ENCODE data around the gene ATF2.

ATF2 gene

DNA sequence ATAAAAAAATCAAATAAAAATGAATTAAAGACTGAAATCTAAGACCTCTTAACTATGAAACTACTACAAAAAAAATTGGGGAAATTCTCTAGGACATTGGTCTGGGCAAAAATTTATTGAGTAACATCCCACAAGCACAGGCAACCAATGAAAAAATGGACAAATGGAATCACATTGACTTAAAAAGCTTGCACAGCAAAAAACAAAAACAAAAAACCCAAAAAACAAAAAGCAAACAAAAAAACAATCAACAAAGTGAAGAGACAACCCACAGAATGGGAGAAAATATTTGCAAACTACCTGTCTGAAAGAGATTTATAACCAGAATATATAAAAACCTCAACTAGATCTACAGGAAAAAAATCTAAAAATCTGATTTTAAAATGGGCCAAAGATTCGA, 99.5 kb downstream of the ATF2 start:
- H3K27me3 ChIP-seq: no peaks in the 10 kb centered on the region
- no peak overlapping the region for H3K27ac ChIP-seq
- H3K4me1 ChIP-seq (ENCODE audit: control insufficient read depth in 1 of 2, insufficient read depth in 1 of 2, low read depth in 1 of 2, low read length in 1 of 2): no peaks in the 10 kb centered on the region
- no peaks in the 10 kb centered on the region for H3K9me3 ChIP-seq
- TF ChIP-seq, protein P1, sequence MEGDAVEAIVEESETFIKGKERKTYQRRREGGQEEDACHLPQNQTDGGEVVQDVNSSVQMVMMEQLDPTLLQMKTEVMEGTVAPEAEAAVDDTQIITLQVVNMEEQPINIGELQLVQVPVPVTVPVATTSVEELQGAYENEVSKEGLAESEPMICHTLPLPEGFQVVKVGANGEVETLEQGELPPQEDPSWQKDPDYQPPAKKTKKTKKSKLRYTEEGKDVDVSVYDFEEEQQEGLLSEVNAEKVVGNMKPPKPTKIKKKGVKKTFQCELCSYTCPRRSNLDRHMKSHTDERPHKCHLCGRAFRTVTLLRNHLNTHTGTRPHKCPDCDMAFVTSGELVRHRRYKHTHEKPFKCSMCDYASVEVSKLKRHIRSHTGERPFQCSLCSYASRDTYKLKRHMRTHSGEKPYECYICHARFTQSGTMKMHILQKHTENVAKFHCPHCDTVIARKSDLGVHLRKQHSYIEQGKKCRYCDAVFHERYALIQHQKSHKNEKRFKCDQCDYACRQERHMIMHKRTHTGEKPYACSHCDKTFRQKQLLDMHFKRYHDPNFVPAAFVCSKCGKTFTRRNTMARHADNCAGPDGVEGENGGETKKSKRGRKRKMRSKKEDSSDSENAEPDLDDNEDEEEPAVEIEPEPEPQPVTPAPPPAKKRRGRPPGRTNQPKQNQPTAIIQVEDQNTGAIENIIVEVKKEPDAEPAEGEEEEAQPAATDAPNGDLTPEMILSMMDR (IDR thresholded peaks at IDR 0.05): no peak
- H3K4me3 ChIP-seq (ENCODE audit: low read depth in 1 of 2, low read length in 1 of 2): no peak overlapping the region
- peaks cover 32% of the 10 kb centered on the region for H3K36me3 ChIP-seq

DNA sequence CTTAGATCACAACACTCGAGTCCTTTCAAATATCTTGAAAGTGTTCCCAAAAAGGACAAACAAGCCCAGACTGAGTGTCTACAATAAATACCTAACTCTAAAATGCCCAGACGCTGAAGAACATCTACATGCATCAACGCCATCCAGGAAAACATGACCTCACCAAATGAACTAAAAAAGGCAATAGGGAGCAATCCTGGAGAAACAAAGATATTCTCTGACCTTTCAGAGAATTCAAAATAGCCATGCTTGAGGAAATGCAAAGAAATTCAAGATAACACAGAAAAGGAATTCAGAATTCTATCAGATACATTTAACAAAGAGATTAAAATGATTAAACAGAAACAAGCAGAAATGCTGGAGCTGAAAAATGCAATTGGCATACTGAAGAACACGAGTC, 101.6 kb downstream of the ATF2 start:
- H3K36me3 ChIP-seq: peaks cover 23% of the 10 kb centered on the region
- no peaks in the 10 kb centered on the region for H3K27me3 ChIP-seq
- H3K27ac ChIP-seq: no peak overlapping the region
- no peaks in the 10 kb centered on the region for H3K4me1 ChIP-seq (ENCODE audit: control insufficient read depth in 1 of 2, insufficient read depth in 1 of 2, low read depth in 1 of 2, low read length in 1 of 2)
- TF ChIP-seq, protein P1 (IDR thresholded peaks at IDR 0.05): no peak
- no peaks in the 10 kb centered on the region for H3K9me3 ChIP-seq
- H3K4me3 ChIP-seq (ENCODE audit: low read depth in 1 of 2, low read length in 1 of 2): no peak overlapping the region

DNA sequence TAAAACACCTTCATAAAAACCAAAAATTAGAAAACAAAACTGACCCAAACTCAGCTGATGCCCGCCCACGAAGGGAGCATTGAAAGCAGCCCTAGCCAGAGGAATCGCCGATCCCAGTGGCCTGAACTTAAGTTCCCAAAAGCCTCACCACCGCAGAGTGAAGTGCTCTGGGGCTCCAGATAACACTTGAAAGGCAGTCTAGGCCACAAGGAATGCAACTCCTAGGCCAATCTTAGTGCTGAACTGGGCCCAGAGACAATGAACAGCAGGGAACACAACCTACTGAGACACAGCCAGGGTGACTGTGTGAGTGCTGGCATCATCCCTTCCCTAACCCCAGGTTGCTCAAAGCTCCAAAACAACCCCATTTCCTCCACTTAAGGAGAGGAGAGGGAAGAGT, 103.2 kb downstream of the ATF2 start:
- Histone ChIP-seq H3K36me3 (peaks cover 16% of the 10 kb centered on the region), H3K4me1 (ENCODE audit: control insufficient read depth in 1 of 2, insufficient read depth in 1 of 2, low read depth in 1 of 2, low read length in 1 of 2) (no peaks in the 10 kb centered on the region), H3K27me3 (no peaks in the 10 kb centered on the region), H3K4me3 (ENCODE audit: low read depth in 1 of 2, low read length in 1 of 2) (no peak overlapping the region), H3K9me3 (no peaks in the 10 kb centered on the region), H3K27ac (no peak overlapping the region)
- TF ChIP-seq, protein P1 (IDR thresholded peaks at IDR 0.05): no peak

DNA sequence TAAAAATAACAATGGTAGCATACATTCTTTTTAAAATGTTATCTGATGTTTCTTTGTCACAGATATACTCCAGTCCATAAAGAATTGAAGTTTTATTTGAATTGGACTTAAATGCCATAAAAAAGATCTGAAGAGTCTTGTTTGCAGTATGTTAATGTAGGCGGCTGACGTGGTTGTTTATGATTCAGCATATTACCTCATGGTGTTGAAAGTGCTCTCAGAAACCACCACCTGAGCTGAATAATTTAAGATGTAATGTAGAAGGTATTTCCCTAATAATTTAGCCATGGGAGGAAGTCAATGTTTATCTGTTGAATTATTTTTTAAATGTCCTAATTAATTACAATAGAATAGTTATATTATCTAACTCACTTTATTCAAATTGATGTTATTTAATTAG, 104.3 kb downstream of the ATF2 start:
- no peak overlapping the region for H3K4me3 ChIP-seq (ENCODE audit: low read depth in 1 of 2, low read length in 1 of 2)
- H3K27ac ChIP-seq: no peak overlapping the region
- no peaks in the 10 kb centered on the region for H3K4me1 ChIP-seq (ENCODE audit: control insufficient read depth in 1 of 2, insufficient read depth in 1 of 2, low read depth in 1 of 2, low read length in 1 of 2)
- no peaks in the 10 kb centered on the region for H3K27me3 ChIP-seq
- H3K36me3 ChIP-seq: peaks cover 16% of the 10 kb centered on the region
- no peaks in the 10 kb centered on the region for H3K9me3 ChIP-seq
- TF ChIP-seq, protein P1 (IDR thresholded peaks at IDR 0.05): no peak

DNA sequence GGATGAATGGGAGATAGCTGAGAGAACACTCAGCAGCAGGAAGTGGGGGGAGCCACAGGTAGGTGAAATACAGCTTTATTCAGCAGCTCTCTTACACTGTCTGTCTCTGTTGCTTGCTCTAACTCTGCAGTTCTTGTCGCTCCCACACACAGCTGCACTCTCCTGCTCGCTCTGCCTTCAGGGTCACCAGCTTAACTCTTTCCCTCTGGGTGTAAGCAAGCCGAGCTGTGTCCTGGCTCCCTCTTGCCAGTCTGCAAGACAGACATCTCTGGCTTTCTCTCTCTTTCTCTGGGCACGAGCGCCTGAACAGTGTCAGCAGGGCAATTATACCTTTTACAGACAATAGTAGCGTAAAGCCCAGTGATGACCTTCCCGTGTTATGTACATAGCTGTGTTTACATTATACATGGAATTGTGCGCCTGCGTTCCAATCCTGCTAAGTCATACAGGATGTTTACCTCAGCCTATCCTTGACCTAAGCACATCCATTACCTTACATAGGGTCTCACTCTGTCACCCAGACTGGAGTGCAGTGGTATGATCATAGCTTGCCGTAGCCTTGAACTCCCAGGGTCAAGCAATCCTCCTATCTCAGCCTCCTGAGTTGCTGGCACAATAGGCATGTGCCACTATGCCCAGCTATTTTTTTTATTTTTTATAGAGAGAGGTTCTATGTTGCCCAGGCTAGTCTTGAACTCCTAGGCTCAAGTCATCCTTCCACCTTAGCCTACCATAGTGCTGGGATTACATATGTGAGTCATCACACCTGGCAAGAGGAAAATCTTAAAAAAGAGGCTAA, 105.0 kb downstream of the ATF2 start:
- Histone ChIP-seq H3K36me3 (peaks cover 16% of the 10 kb centered on the region), H3K27ac (no peak overlapping the region), H3K9me3 (no peaks in the 10 kb centered on the region), H3K27me3 (no peaks in the 10 kb centered on the region), H3K4me1 (ENCODE audit: control insufficient read depth in 1 of 2, insufficient read depth in 1 of 2, low read depth in 1 of 2, low read length in 1 of 2) (no peaks in the 10 kb centered on the region), H3K4me3 (ENCODE audit: low read depth in 1 of 2, low read length in 1 of 2) (no peak overlapping the region)
- TF ChIP-seq, protein P1 (IDR thresholded peaks at IDR 0.05): no peak
